ENCODE data around the gene NHLRC3. TPM values are rescaled to one million over a fixed set of nuclear protein-coding genes. Genes with fewer than 3 reads are reported as not detected.

The NHLRC3 gene
- total and polyA plus RNA-seq, 9 of the 15 experiments (the other 6 are each of a cell fraction or from before 2014, with no cell fraction given), result 5.5 to 15.3 (median 9.0) TPM

- DNase-seq (ENCODE audit: extremely low read depth in 1 of 4, low spot score in 3 of 4), result no peak
- ATAC-seq, result no peak
These were observed 35.7 kb downstream of the NHLRC3 start for GRCh38 chr13:39073983-39074382.

More at GRCh38 chr13:39073983-39074382, 35.7 kb downstream of the NHLRC3 start:
- Histone ChIP-seq H3K9ac (ENCODE audit: insufficient read depth in 1 of 2, low read depth in 2 of 2, low read length in 2 of 2) (no peak overlapping the region), H3K4me3 (no peak overlapping the region), H3K79me2 (ENCODE audit: control insufficient read depth, insufficient read depth, low read length) (no peaks in the 10 kb centered on the region), H3K27me3 (ENCODE audit: control insufficient read depth in 2 of 2, insufficient read depth in 2 of 2, low read length in 2 of 2) (no peaks in the 10 kb centered on the region), H2AFZ (ENCODE audit: low read depth, low read length) (no peak overlapping the region), H3K4me2 (ENCODE audit: insufficient read depth, low read length) (no peak overlapping the region), H3K9me1 (ENCODE audit: control insufficient read depth, insufficient read depth, low read length) (no peaks in the 10 kb centered on the region), H3K27ac (ENCODE audit: extremely low read depth, low read depth, low read length) (no peak overlapping the region), H3K9me3 (replicated peaks; ENCODE audit: control insufficient read depth, insufficient read depth, low read depth, low read length) (no peaks in the 10 kb centered on the region), H4K20me1 (replicated peaks; ENCODE audit: control insufficient read depth, insufficient read depth, low read length) (no peaks in the 10 kb centered on the region), H3K36me3 (ENCODE audit: control insufficient read depth, insufficient read depth, low read length) (no peaks in the 10 kb centered on the region), H3K4me1 (replicated peaks in 1 of 2; ENCODE audit: control insufficient read depth in 2 of 2, insufficient read depth in 2 of 2, low read length in 2 of 2) (no peaks in the 10 kb centered on the region)
- TF ChIP-seq ZNF707 (CRISPR knock-in tag; conservative IDR thresholded peaks at IDR 0.05) (no peak), KLF1 (tag; IDR thresholded peaks at IDR 0.05) (no peak), NFIC (IDR thresholded peaks at IDR 0.05) (no peak), SIRT6 (IDR thresholded peaks at IDR 0.05; ENCODE audit: low read depth, low read length) (no peak), PRMT5 (CRISPR knock-in tag; IDR thresholded peaks at IDR 0.05) (no peak), KAT2B (IDR thresholded peaks at IDR 0.05; ENCODE audit: low read depth, low read length) (no peak), CHCHD3 (CRISPR knock-in tag; IDR thresholded peaks at IDR 0.05) (no peak), ZFP91 (CRISPR knock-in tag; IDR thresholded peaks at IDR 0.05) (no peak), THAP7 (CRISPR knock-in tag; IDR thresholded peaks at IDR 0.05) (no peak), FUS (optimal IDR thresholded peaks at IDR 0.05; ENCODE audit: low read depth, low read length) (no peak), SP1 (CRISPR knock-in tag; IDR thresholded peaks at IDR 0.05) (no peak), ZNF41 (CRISPR knock-in tag; conservative IDR thresholded peaks at IDR 0.05) (no peak), CBFA2T3 (IDR thresholded peaks at IDR 0.05) (no peak), ZKSCAN3 (CRISPR knock-in tag; IDR thresholded peaks at IDR 0.05) (no peak), TOE1 (IDR thresholded peaks at IDR 0.05; ENCODE audit: borderline replicate concordance) (no peak), TOE1 (CRISPR knock-in tag; IDR thresholded peaks at IDR 0.05; ENCODE audit: borderline replicate concordance, low read depth) (no peak), PCBP2 (IDR thresholded peaks at IDR 0.05; ENCODE audit: low read depth, low read length, poor library complexity, severe bottlenecking) (no peak), MEF2D (tag; conservative IDR thresholded peaks at IDR 0.05; ENCODE audit: low read depth) (no peak), ARID2 (IDR thresholded peaks at IDR 0.05) (no peak), AFF1 (IDR thresholded peaks at IDR 0.05; ENCODE audit: low read depth in 1 of 2, partially characterized antibody in 2 of 2) (no peak), LARP7 (IDR thresholded peaks at IDR 0.05) (no peak)
- POLR2A ChIA-PET, result no interaction called here
- CTCF ChIA-PET (ENCODE audit: low intra/inter-chr PET ratio), result no interaction called here
- intact Hi-C loops (cut with micrococcal nuclease) (no loop called here), in situ Hi-C loops (cut with MboI) (no loop called here)
- WGBS (ENCODE audit: insufficient coverage, low coverage, missing lambda C conversion rate), result 4% methylated on average over 3 of the region's 3 CpGs
- BruUV-seq (replicated peaks), result no TSS peak
- no peak for FAIRE-seq
